ENCODE measurements around the gene FBH1.
"Not testable (repeated sequence)": the region's sequence is repeated elsewhere in the genome, so short reads cannot be mapped to it uniquely, and the experiment has no call there.

DNA sequence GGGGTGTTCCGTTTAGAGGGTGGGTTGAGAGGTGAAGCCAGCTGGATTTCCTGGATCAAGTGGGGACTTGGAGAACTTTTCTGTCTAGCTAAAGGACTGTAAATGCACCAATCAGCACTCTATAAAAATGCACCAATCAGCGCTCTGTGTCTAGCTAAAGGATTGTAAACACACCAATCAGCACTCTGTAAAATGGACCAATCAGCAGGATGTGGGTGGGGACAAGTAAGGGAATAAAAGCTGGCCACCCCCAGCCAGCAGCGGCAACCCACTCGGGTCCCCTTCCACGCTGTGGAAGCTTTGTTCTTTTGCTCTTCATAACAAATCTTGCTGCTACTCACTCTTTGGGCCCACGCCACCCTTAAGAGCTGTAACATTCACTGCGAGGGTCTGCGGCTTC, 21.7 kb upstream of the FBH1 start:
- TF ChIP-seq POLR2A, TAF1, POLR2AphosphoS5 (IDR thresholded peaks at IDR 0.05; ENCODE audit: low read depth, low read length): not testable (repeated sequence)

Measured in GM12891 (cell line).